ENCODE results near the gene PRKCZ. TPM values are rescaled to one million over a fixed set of nuclear protein-coding genes. Genes with fewer than 3 reads are reported as not detected.

PRKCZ gene
- total RNA-seq, 2 donors from 2014 or later: 50.4 to 72.2 TPM

DNA sequence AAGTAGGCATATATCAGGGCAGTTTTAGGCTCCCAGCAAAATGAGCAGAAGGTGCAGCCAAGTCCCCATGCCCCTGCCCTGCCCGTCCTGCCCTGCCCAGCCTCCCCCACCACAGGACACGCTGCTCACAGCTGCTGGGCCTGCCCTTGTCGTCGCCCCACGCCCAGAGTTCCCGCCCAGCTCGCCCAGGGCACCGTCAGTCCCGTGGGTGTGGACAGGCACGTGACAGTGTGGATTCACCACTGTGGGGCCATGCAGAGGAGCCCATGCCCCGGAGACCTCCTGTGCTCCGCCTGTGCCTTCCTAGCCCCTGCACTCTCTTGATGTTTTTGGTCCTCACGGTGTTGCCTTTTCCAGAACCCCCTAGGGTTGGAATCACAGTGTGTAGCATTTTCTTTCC is 137.4 kb downstream of the PRKCZ start:
- intact Hi-C loops (cut with DNase I): no loop called here
- no peak for DNase-seq
- no peak overlapping the region for H3K27ac ChIP-seq

DNA sequence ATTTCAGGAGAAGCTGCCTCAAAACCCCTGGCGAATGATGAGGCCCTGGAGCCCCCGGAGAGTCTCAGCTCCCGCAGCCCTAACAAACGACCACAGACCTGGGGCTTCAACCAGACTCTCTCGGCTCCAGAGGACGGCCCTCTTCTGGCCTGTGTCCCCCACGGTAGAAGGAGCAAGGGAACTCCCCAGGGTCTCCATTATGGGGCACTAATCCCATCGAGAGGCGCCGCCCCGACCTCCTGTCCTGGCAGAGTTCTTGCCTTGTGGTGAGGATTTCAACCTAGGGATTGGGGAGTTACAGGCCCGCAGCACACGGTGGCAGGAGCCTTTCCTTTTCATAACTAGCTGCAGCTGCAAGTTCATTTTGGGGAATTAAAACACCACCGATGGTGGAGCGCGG is 138.1 kb downstream of the PRKCZ start:
- H3K4me3 ChIP-seq: no peak overlapping the region
- H3K27ac ChIP-seq: no peak overlapping the region
- H3K9ac ChIP-seq (ENCODE audit: low read depth in 2 of 2, low read length in 2 of 2): no peak overlapping the region
- no peak for DNase-seq
- intact Hi-C loops (cut with DNase I): no loop called here
- H3K27me3 ChIP-seq: no peaks in the 10 kb centered on the region
- H3K4me1 ChIP-seq: peaks cover 12% of the 10 kb centered on the region
- H3K36me3 ChIP-seq: no peaks in the 10 kb centered on the region
- no peaks in the 10 kb centered on the region for H3K9me3 ChIP-seq
- TF ChIP-seq, protein P1, sequence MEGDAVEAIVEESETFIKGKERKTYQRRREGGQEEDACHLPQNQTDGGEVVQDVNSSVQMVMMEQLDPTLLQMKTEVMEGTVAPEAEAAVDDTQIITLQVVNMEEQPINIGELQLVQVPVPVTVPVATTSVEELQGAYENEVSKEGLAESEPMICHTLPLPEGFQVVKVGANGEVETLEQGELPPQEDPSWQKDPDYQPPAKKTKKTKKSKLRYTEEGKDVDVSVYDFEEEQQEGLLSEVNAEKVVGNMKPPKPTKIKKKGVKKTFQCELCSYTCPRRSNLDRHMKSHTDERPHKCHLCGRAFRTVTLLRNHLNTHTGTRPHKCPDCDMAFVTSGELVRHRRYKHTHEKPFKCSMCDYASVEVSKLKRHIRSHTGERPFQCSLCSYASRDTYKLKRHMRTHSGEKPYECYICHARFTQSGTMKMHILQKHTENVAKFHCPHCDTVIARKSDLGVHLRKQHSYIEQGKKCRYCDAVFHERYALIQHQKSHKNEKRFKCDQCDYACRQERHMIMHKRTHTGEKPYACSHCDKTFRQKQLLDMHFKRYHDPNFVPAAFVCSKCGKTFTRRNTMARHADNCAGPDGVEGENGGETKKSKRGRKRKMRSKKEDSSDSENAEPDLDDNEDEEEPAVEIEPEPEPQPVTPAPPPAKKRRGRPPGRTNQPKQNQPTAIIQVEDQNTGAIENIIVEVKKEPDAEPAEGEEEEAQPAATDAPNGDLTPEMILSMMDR (IDR thresholded peaks at IDR 0.05): no peak

More for the DNA sequence above, 137.4 kb downstream of the PRKCZ start:
- Histone ChIP-seq H3K9me3 (no peaks in the 10 kb centered on the region), H3K9ac (ENCODE audit: low read depth in 2 of 2, low read length in 2 of 2) (no peak overlapping the region), H3K4me1 (peaks cover 12% of the 10 kb centered on the region), H3K36me3 (no peaks in the 10 kb centered on the region), H3K27me3 (no peaks in the 10 kb centered on the region), H3K4me3 (no peak overlapping the region)
- TF ChIP-seq, protein P1 (IDR thresholded peaks at IDR 0.05): no peak

DNA sequence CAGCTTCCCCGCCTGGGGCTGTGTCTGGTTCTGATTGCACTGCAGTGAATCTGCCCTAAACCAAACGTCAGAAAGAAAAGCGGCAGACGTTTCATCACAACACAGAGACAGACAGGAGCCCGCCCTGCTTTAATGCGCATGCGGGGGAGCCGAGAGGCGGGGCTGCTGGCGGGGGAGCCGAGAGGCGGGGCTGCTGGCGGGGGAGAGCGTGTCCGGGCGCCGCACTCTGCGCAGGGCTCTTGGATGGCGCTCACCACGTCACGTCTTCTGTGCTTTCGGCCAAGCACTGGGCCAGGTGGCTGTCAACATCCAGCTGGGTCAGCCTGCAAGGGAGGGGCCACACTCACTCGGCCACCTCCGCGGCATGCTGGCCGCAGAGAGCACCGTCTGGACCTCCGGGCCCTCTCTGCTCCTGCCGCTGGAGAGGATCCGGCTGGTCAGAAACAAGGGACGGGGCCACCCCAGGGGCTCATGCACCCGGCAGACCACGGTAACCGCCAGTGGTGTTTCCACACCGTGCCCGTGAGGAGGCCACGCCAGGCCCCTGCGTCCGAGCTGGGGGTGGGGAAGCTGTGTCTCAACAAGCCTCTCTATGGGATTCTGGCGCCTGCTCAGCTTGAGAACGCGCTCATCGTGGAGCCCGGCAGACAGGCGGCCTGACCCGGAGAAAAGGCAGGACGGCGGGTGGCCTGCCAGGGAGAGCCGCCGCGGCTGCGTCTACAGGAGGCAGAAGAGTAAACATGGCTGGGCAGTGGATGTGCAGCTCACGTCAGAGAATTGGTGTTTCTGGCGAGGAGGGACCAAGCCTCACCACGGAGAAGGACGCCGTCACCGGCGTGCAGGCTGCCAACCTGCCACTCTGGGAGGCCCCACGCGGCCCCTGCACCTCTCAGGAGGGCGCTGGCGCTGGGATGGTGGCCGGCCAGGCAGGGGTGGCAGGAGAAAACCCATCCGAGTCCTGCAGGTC is 139.5 kb downstream of the PRKCZ start:
- TF ChIP-seq, protein P1 (IDR thresholded peaks at IDR 0.05): no peak
- no peaks in the 10 kb centered on the region for H3K27me3 ChIP-seq
- intact Hi-C loops (cut with DNase I): loop anchor here (10.0 kb wide), 1 partner anchor 455 kb away; no protein-coding TSS in a partner anchor
- H3K9me3 ChIP-seq: no peaks in the 10 kb centered on the region
- DNase-seq: peak; percentile 96
- peak overlapping the region; percentile 96 for H3K27ac ChIP-seq
- peak overlapping the region; percentile 52 for H3K4me3 ChIP-seq
- no peaks in the 10 kb centered on the region for H3K36me3 ChIP-seq
- peak overlapping the region; percentile 78 to 93 for H3K9ac ChIP-seq (ENCODE audit: low read depth in 2 of 2, low read length in 2 of 2)
- peaks cover 19% of the 10 kb centered on the region for H3K4me1 ChIP-seq

DNA sequence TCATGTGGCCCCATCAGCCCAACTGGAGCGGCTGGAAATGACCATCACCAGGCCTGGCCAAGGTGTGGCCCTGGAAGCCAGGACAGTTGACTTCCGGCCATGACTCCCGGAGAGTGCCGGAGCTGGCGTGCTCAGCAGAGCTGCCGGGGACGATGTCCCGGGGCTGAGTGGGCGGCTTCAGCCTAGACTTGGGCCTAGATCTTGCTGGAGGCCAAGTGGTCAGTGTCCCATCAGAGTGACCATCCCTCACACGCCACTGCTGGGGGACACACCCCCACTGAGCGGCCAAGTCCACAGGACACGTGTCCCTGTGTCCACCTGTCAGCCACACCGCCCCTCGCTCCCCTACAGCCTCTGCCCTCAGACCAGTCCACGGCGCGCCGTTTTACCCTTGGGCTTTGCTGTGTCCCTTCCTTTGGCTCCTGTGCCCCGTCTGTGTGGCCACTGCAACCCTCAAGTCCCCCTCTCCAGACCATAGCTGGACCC is 140.3 kb downstream of the PRKCZ start:
- Histone ChIP-seq H3K9ac (ENCODE audit: low read depth in 2 of 2, low read length in 2 of 2) (peak overlapping the region; percentile 78 to 93), H3K4me3 (peak overlapping the region; percentile 52), H3K9me3 (no peaks in the 10 kb centered on the region)

More for the DNA sequence above, 140.3 kb downstream of the PRKCZ start:
- TF ChIP-seq, protein P1 (IDR thresholded peaks at IDR 0.05): no peak
- Histone ChIP-seq H3K36me3 (no peaks in the 10 kb centered on the region), H3K27ac (peak overlapping the region; percentile 96), H3K4me1 (peaks cover 22% of the 10 kb centered on the region), H3K27me3 (no peaks in the 10 kb centered on the region)
- intact Hi-C loops (cut with DNase I): loop anchor here (10.0 kb wide), 1 partner anchor 454 kb away; no protein-coding TSS in a partner anchor
- DNase-seq: peak; percentile 22

Data from colonic mucosa (tissue), 4 donors.